Lung (tissue), 12 donors: ENCODE results near the gene AUTS2. TPM values are rescaled to one million over a fixed set of nuclear protein-coding genes. Genes with fewer than 3 reads are reported as not detected.

ENCODE experiments used
- ATAC-seq: fragments of 200-7000 bp; cut with Tn5 transposase; one replicate; pipeline ENCODE4 v1.9.1; 2020; ENCODE audit warnings: moderate number of reproducible peaks; ENCODE audit not compliant: insufficient read depth, low FRiP score
- DNase-seq, 3 donors: peaks; one replicate each; pipeline ENCODE4 v3.0.0-alpha.2; 2013 to 2017
- H3K27ac ChIP-seq, 2 donors: one replicate each; pipeline ENCODE4 v1.5.1; 2013; ENCODE audit warnings: mild to moderate bottlenecking in 2 of 2, moderate library complexity in 2 of 2, control low read depth in 1 of 2, inconsistent platforms in 1 of 2, low read depth in 1 of 2, low read length in 1 of 2
- H3K27me3 ChIP-seq, 3 donors: one replicate each; pipeline ENCODE4 v1.5.1; 2013; ENCODE audit warnings: low read length in 2 of 3; ENCODE audit not compliant: control insufficient read depth in 3 of 3, insufficient read depth in 3 of 3
- H3K36me3 ChIP-seq, 4 donors: one replicate each; pipeline ENCODE4 v1.5.1; 2013; ENCODE audit warnings: low read length in 4 of 4, mild to moderate bottlenecking in 1 of 4, moderate library complexity in 1 of 4; ENCODE audit not compliant: control insufficient read depth in 4 of 4, insufficient read depth in 4 of 4
- H3K4me1 ChIP-seq, 5 donors: one replicate each; pipeline ENCODE4 v1.5.1; 2013; ENCODE audit warnings: low read length in 5 of 5, mild to moderate bottlenecking in 2 of 5, moderate library complexity in 1 of 5; ENCODE audit not compliant: control insufficient read depth in 5 of 5, insufficient read depth in 5 of 5
- H3K4me3 ChIP-seq: one replicate; pipeline ENCODE4 v1.5.1; 2013; ENCODE audit warnings: mild to moderate bottlenecking, control low read depth, moderate library complexity
- H3K9ac ChIP-seq, 2 donors: one replicate each; pipeline ENCODE4 v1.5.1; 2013; ENCODE audit warnings: low read length in 2 of 2, control low read depth in 1 of 2; ENCODE audit not compliant: insufficient read depth in 1 of 2
- H3K9me3 ChIP-seq, 4 donors: one replicate each; pipeline ENCODE4 v1.5.1; 2013; ENCODE audit warnings: low read length in 3 of 4, mild to moderate bottlenecking in 1 of 4, moderate library complexity in 1 of 4; ENCODE audit not compliant: control insufficient read depth in 4 of 4, insufficient read depth in 3 of 4
- CTCF ChIP-seq: IDR thresholded peaks from 2 replicates; pipeline ENCODE4 v1.5.1; 2012; ENCODE audit warnings: mild to moderate bottlenecking; ENCODE audit errors: control extremely low read depth, extremely low read depth
- WGBS, 2 donors: extraction: QIAGEN DNeasy Blood & Tissue Kit; methylation state at CpG; one replicate each; pipeline ENCODE4 v1.1.7; 2013; 5-methylcytosine and 5-hydroxymethylcytosine counted together
- polyA plus RNA-seq, 2 donors: library from polyadenylated mRNA; stranded (reverse); fragments of 200-250 nt; gene quantifications; one replicate each; pipeline ENCODE4 v1.2.1, GENCODE V29; 2013
- total RNA-seq, 2 donors: library from RNA; depleted of rRNA in 1 of 2; stranded (reverse); fragments of >200 nt in 1 of 2; gene quantifications; one replicate each; pipeline ENCODE4 v1.2.1, GENCODE V29; 2014 to 2021
- donor health status: control.
- donor health status: control.
- donor health status: Bipolar disorder and iron deficiency.
- donor health status: healthy.
- donor health status: DM: yes; HTN: yes; CAD: no.

AUTS2 gene
- total and polyA plus RNA-seq, 4 donors: 11.8 to 115 (median 40.6) TPM

GRCh38 chr7:70523249-70523988 lies 925.1 kb downstream of the AUTS2 start:
- H3K9me3 ChIP-seq: no peaks in the 10 kb centered on the region
- H3K4me1 ChIP-seq: peaks cover 0 to 17% (median 3%) of the 10 kb centered on the region in 5 donors
- DNase-seq (peak; percentile 26 to 44 (median 33)), ATAC-seq (no peak)
- no peaks in the 10 kb centered on the region for H3K27me3 ChIP-seq
- no peak for TF ChIP-seq CTCF
- no peaks in the 10 kb centered on the region for H3K36me3 ChIP-seq
- WGBS, 2 donors: 88% methylated on average over 8 of the region's 8 CpGs
- H3K27ac ChIP-seq: no peak overlapping the region
- H3K9ac ChIP-seq: no peak overlapping the region
- no peak overlapping the region for H3K4me3 ChIP-seq

- no peaks in the 10 kb centered on the region for H3K36me3 ChIP-seq
- H3K27me3 ChIP-seq: no peaks in the 10 kb centered on the region
- H3K4me1 ChIP-seq: peaks cover 0 to 17% (median 3%) of the 10 kb centered on the region in 5 donors
- no peak overlapping the region for H3K27ac ChIP-seq
- no peak overlapping the region for H3K9ac ChIP-seq
- ATAC-seq (no peak), DNase-seq (no peak)
- H3K4me3 ChIP-seq: no peak overlapping the region
- WGBS, 2 donors: 91 to 92% methylated on average over 2 of the region's 2 CpGs
- H3K9me3 ChIP-seq: no peaks in the 10 kb centered on the region
- TF ChIP-seq CTCF: no peak
These were observed 925.7 kb downstream of the AUTS2 start for GRCh38 chr7:70523989-70524351.

GRCh38 chr7:70525991-70526390 lies 927.7 kb downstream of the AUTS2 start:
- WGBS, 2 donors: 86 to 88% methylated on average over 5 of the region's 5 CpGs
- Histone ChIP-seq H3K4me1 (peaks cover 0 to 3% (median 1%) of the 10 kb centered on the region in 5 donors), H3K36me3 (no peaks in the 10 kb centered on the region), H3K27me3 (no peaks in the 10 kb centered on the region), H3K9me3 (no peaks in the 10 kb centered on the region), H3K27ac (no peak overlapping the region), H3K4me3 (no peak overlapping the region), H3K9ac (no peak overlapping the region)
- no peak for TF ChIP-seq CTCF
- ATAC-seq (no peak), DNase-seq (no peak)
